Mucosa of descending colon (tissue), 3 donors: ENCODE results near the gene ZNF829. TPM values are rescaled to one million over a fixed set of nuclear protein-coding genes. Genes with fewer than 3 reads are reported as not detected.

ENCODE experiments used
- ATAC-seq: fragments of 200-7000 bp; cut with Tn5 transposase; one replicate; pipeline ENCODE4 v1.9.1; 2020; ENCODE audit warnings: mild to moderate bottlenecking, moderate library complexity
- DNase-seq, 3 donors: peaks; one replicate each; pipeline ENCODE4 v3.0.0-alpha.2; 2020
- H3K36me3 ChIP-seq: fragments of 200-600 bp; one replicate; pipeline ENCODE4 v1.8.0; 2021; ENCODE audit warnings: low read depth, mild to moderate bottlenecking
- H3K4me1 ChIP-seq: fragments of 200-600 bp; one replicate; pipeline ENCODE4 v1.8.0; 2021; ENCODE audit warnings: low read depth, mild to moderate bottlenecking
- H3K4me3 ChIP-seq: fragments of 200-600 bp; one replicate; pipeline ENCODE4 v1.8.0; 2021; ENCODE audit warnings: mild to moderate bottlenecking
- H3K9me3 ChIP-seq: fragments of 200-600 bp; one replicate; pipeline ENCODE4 v1.8.0; 2021; ENCODE audit warnings: mild to moderate bottlenecking
- CTCF ChIP-seq: fragments of 200-600 bp; IDR thresholded peaks from one replicate; pipeline ENCODE4 v1.8.0; 2022; ENCODE audit warnings: antibody characterized with exemption, mild to moderate bottlenecking
- intact Hi-C, 2 donors: fragments of 100-400 bp; cut with DNase I in 1 of 2; cut with micrococcal nuclease in 1 of 2; formaldehyde crosslinking; loops; one replicate each; pipeline versions ENCODE4 v1.11.0 to v1.11.1; 2022; cut with DNase I, micrococcal nuclease
- total RNA-seq, 3 donors: library from RNA; stranded (reverse); fragmentation: NEBNext Ultra II Directional in 2 of 3; extraction: Animal tissue kit (Norgen Biotek cat#: 25700) in 2 of 3; gene quantifications; one replicate each; pipeline versions ENCODE4 v1.2.1 to v1.2.4, GENCODE V29; 2021 to 2023
- donor health status: DM: no; HTN: no; CAD: no; lungs with moderate emphysema.
- donor health status: DM: no; HTN: no; CAD: no.
- donor health status: DM: no; HTN: yes; CAD: no.

The ZNF829 gene
- total RNA-seq, 3 donors from 2014 or later: 0.99 to 3.3 (median 1.4) TPM

- TF ChIP-seq CTCF: no peak
- Histone ChIP-seq H3K36me3 (no peaks in the 10 kb centered on the region), H3K4me1 (no peaks in the 10 kb centered on the region), H3K4me3 (no peak overlapping the region), H3K9me3 (peaks cover 85% of the 10 kb centered on the region)
- intact Hi-C loops: no loop called here
- DNase-seq (no peak), ATAC-seq (no peak)
Measured at GRCh38 chr19:36931684-36932083, 15.6 kb upstream of the ZNF829 start.

DNA sequence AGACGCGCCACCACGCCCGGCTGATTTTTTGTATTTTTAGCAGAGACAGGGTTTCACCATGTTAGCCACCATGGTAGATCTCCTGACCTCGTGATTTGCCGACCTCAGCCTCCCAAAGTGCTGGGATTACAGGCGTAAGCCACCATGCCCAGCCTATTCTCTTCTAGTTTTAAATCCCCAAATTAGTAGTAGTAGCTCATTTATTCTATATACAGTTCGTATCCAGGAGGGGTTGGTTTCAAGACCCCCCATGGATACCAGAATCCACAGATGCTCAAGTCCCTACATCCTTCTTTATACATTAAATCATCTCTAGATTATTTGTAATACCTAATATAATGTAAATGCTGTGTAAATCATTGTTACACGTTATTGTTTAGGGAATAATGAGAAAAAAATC, 2.0 kb upstream of the ZNF829 start:
- H3K9me3 ChIP-seq: peaks cover 18% of the 10 kb centered on the region
- peaks cover 8% of the 10 kb centered on the region for H3K4me1 ChIP-seq
- H3K4me3 ChIP-seq: no peak overlapping the region
- DNase-seq: no peak
- no peak for TF ChIP-seq CTCF
- no peaks in the 10 kb centered on the region for H3K36me3 ChIP-seq
- ATAC-seq: no peak
- intact Hi-C loops: no loop called here

- intact Hi-C loops: no loop called here
- peaks cover 8% of the 10 kb centered on the region for H3K4me1 ChIP-seq
- peaks cover 18% of the 10 kb centered on the region for H3K9me3 ChIP-seq
- peak overlapping the region; percentile 54 for H3K4me3 ChIP-seq
- ATAC-seq: no peak
- peak in 1 of 3 donors; percentile 2 for DNase-seq
- no peaks in the 10 kb centered on the region for H3K36me3 ChIP-seq
- TF ChIP-seq CTCF: no peak
Measured at GRCh38 chr19:36916991-36917390, 900 bp upstream of the ZNF829 start.

DNA sequence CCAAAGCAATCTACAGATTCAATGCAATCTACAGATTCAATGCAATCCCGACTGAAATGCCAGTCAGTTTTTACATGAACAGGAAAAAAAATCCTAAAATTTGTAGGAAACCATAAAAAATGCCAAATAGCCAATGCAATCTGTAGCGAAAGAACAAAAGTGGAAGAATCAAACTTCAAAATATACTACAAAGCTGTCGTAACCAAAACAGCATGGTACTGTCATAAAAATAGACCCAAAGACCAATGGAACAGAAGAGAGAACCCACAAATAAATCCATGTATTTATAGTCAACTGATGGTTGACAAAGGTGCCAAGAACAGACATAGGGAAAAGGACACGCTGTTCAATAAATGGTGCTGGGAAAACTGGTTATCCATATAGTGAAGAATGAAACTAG, 17.7 kb downstream of the ZNF829 start:
- no peak for TF ChIP-seq CTCF
- Histone ChIP-seq H3K4me1 (no peaks in the 10 kb centered on the region), H3K36me3 (no peaks in the 10 kb centered on the region), H3K9me3 (peaks cover 96% of the 10 kb centered on the region), H3K4me3 (no peak overlapping the region)
- intact Hi-C loops: no loop called here
- ATAC-seq: no peak
- DNase-seq: no peak

DNA sequence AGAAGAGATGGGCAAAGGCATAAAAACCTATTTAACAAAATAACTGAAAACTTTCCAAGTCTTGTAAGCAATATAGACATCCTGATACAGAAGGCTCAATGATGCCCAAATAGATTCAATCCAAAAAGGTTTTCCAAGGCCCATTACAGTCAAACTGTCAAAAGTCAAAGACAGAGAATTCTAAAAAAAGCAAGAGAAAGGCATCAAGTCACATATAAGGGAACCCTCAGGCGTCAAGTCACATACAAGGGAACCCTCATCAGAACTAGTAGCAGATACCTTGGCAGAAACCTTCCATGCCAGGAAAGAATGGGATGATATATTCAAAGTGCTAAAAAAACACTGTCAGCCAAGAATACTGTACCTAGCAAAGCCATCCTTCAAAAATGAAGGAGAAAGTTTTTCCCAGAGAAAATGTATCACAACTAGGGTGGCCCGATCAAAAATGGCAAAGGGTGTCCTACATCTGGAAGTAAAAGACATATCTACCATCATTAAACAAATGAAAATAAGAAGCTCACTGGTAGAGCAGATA, 21.2 kb downstream of the ZNF829 start:
- H3K9me3 ChIP-seq: peaks cover 99% of the 10 kb centered on the region
- TF ChIP-seq CTCF: no peak
- ATAC-seq: no peak
- DNase-seq: no peak
- intact Hi-C loops: no loop called here
- H3K4me3 ChIP-seq: no peak overlapping the region
- no peaks in the 10 kb centered on the region for H3K4me1 ChIP-seq
- no peaks in the 10 kb centered on the region for H3K36me3 ChIP-seq
